ENCODE results near the gene MTA3.
"Not testable (repeated sequence)": the region's sequence is repeated elsewhere in the genome, so short reads cannot be mapped to it uniquely, and the experiment has no call there.

MTA3 gene

GRCh38 chr2:42673989-42674579 is 105.7 kb downstream of the MTA3 start:
- DNase-seq, result no peak

- DNase-seq, result no peak
These were observed 107.4 kb downstream of the MTA3 start for GRCh38 chr2:42675815-42676214.

- DNase-seq, result no peak
These were observed 116.9 kb downstream of the MTA3 start for GRCh38 chr2:42685303-42685702.

DNA sequence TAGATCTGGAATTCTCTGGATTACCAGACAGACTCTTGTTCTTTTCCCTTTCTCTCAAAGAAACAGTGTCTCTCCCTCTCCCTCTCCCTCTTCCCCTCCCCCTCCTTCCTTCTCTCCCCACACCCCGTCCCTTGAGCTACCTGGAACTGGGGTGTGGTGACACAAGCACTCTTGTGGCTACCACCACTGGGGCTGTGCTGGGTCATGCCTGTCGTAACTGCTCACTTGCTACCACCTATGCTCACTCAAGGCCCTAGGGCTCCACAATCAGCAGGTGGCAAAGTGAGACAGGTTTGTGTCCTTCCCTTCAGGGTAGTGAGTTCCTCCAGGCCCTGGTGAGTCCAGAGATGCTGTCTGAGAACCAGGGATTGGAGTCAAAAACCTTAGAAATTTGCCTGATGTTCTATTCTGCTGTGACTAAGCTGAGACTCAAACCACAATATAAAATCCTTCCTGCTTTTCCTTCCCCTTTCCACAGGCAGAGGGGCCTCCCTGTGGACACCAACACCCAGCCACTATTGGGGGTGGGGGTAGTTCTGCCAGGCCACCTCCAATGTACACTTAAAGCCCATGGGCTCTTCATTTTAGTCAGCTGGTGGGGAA is 124.7 kb downstream of the MTA3 start:
- DNase-seq, result no peak

- no peak for DNase-seq
These were observed 125.5 kb downstream of the MTA3 start for GRCh38 chr2:42693688-42694479.

GRCh38 chr2:42696987-42697386 is 128.6 kb downstream of the MTA3 start:
- DNase-seq, result no peak

DNA sequence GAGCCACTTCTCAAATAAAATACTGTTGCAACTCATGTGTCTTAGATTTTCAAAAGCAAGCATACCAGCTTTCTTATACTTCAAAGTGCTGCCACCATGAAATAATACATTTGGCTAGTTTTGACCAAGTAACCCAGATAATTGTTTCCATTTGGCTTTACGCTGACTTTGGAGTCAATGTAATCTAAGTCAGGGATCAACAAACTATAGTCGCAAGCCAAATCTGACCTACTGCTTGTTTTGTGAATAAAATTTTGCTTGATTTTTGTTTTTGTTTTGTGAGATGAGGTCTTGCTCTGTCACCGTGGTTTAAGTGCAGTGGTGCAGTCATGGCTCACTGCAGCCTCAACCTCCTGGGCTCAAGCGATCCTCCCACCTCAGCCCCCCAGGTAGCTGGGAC is 130.5 kb downstream of the MTA3 start:
- no peak for DNase-seq

- no peak for DNase-seq
These were observed 138.4 kb downstream of the MTA3 start for GRCh38 chr2:42706836-42707235.

GRCh38 chr2:42708179-42708578 is 139.7 kb downstream of the MTA3 start:
- no peak for DNase-seq

- DNase-seq, result no peak
These were observed 143.5 kb downstream of the MTA3 start for GRCh38 chr2:42711896-42712295.

- no peak for DNase-seq
These were observed 144.5 kb downstream of the MTA3 start for GRCh38 chr2:42712934-42713333.

DNA sequence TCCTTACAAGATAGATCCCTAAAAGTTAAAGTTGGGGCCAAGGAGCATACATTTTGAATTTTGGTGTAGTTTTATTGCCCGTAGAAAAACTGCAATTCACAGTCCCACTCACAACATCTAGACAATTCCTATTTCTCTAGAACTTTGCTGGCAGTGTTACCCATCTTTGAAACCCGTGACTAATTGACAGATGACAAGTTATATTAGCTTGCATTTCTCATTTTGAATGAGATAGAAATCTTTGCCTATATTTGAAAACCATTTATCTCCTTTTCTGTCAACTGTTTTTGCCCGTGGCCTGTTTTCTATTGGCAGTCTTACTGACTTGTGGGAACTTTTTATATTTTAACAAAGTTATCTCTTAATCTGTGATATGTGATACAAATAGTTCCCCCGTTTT is 145.5 kb downstream of the MTA3 start:
- no peak for DNase-seq

DNA sequence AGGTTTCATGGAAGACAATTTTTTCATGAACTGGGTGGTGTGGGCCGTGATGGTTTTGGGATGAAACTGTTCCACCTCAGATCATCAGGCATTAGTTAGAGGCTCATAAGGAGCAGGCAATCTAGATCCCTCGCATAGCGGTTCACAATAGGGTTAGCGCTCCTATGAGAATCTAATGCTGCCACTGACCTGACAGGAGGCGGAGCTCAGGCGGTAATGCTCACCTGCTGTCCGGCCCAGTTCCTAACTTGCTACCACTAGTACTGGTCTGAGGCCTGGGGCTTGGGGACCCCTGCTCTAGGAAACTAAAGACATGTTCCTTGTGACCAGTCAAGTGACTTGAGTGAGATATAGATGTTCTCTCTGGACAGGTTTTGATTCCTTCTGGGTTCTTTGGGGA is 146.3 kb downstream of the MTA3 start:
- no peak for DNase-seq

- DNase-seq, result no peak
These were observed 153.5 kb downstream of the MTA3 start for GRCh38 chr2:42721898-42722297.

- DNase-seq, result no peak
These were observed 154.1 kb downstream of the MTA3 start for GRCh38 chr2:42722320-42723190.

GRCh38 chr2:42723465-42723864 is 155.0 kb downstream of the MTA3 start:
- no peak for DNase-seq

GRCh38 chr2:42724886-42725285 is 156.5 kb downstream of the MTA3 start:
- no peak for DNase-seq

- DNase-seq, result no peak
These were observed 157.2 kb downstream of the MTA3 start for GRCh38 chr2:42725657-42726056.

DNA sequence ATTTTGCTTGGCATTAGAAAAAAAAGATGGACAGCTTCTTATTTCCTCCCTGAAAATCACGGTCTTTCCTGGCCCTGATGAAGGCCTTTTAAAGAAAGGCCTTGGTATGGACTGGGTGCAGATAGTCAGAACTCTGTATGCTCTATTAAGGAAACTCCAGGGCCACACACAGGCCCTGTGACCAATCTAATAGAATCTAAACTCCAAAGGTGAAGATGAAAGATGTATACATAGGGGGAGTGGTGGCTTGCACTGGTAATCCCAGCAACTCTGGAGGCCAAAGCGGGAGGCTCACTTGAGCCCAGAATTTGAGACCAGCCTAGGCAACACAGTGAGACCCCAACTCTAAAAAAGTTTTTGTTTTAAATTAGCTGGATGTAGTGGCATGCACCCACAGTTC is 158.2 kb downstream of the MTA3 start:
- no peak for DNase-seq

GRCh38 chr2:42731316-42731715 is 162.9 kb downstream of the MTA3 start:
- DNase-seq, result not testable (repeated sequence)

GRCh38 chr2:42733852-42734251 is 165.4 kb downstream of the MTA3 start:
- DNase-seq, result no peak

- no peak for DNase-seq
These were observed 168.3 kb downstream of the MTA3 start for GRCh38 chr2:42736598-42737322.

GRCh38 chr2:42741140-42741539 is 172.7 kb downstream of the MTA3 start:
- DNase-seq, result no peak
